Keratinocyte (primary cell): Measurements from ENCODE around the gene DIDO1. TPM values are rescaled to one million over a fixed set of nuclear protein-coding genes. Genes with fewer than 3 reads are reported as not detected.

ENCODE experiments used
- DNase-seq: peaks from one replicate; pipeline ENCODE4 v3.0.0-alpha.2; 2011; ENCODE audit warnings: low read depth, missing footprints, low spot score
- FAIRE-seq: peaks from 2 replicates; lab custom pipeline; 2011; peaks lifted over from hg19 to GRCh38; lab: Jason Lieb, UNC
- H2AFZ ChIP-seq: 2 replicates; pipeline ENCODE4 v1.6.0; 2012; ENCODE audit warnings: low read length, control low read depth, inconsistent platforms; ENCODE audit not compliant: control insufficient read depth
- H3K27ac ChIP-seq: 2 replicates; pipeline ENCODE4 v1.5.1; 2011; ENCODE audit warnings: low read length; ENCODE audit not compliant: control insufficient read depth, insufficient read depth
- H3K27me3 ChIP-seq: 3 replicates; pipeline ENCODE4 v1.6.0; 2011; ENCODE audit warnings: low read length; ENCODE audit not compliant: control insufficient read depth, insufficient read depth; ENCODE audit errors: extremely low read depth
- H3K36me3 ChIP-seq, 2 experiments: 2 replicates in 1 of 2; 3 replicates in 1 of 2; pipeline ENCODE4 v1.5.1; 2011; ENCODE audit warnings: low read length in 2 of 2, mild to moderate bottlenecking in 1 of 2; ENCODE audit not compliant: control insufficient read depth in 2 of 2, insufficient read depth in 2 of 2; ENCODE audit errors: extremely low read depth in 1 of 2
- H3K4me1 ChIP-seq: 3 replicates; pipeline ENCODE4 v1.5.1; 2011; ENCODE audit warnings: low read length; ENCODE audit not compliant: control insufficient read depth, insufficient read depth; ENCODE audit errors: extremely low read depth
- H3K4me2 ChIP-seq: 3 replicates; pipeline ENCODE4 v1.6.0; 2011; ENCODE audit warnings: low read depth, low read length; ENCODE audit not compliant: control insufficient read depth, insufficient read depth; ENCODE audit errors: extremely low read depth
- H3K4me3 ChIP-seq, 3 experiments: fragments of 200-600 bp in 1 of 3; sonication (generic) in 1 of 3; 2 replicates in 2 of 3; 3 replicates in 1 of 3; pipeline ENCODE4 v1.5.1; 2011 to 2016; ENCODE audit warnings: low read length in 3 of 3, mild to moderate bottlenecking in 3 of 3, control low read depth in 2 of 3, inconsistent platforms in 1 of 3, low read depth in 1 of 3, mixed read lengths in 1 of 3, mixed run types in 1 of 3, moderate library complexity in 1 of 3; ENCODE audit not compliant: control insufficient read depth in 2 of 3, insufficient read depth in 2 of 3; ENCODE audit errors: extremely low read depth in 1 of 3
- H3K79me2 ChIP-seq: 2 replicates; pipeline ENCODE4 v1.6.0; 2012; ENCODE audit warnings: low read length; ENCODE audit not compliant: control insufficient read depth, insufficient read depth
- H3K9ac ChIP-seq: 3 replicates; pipeline ENCODE4 v1.6.0; 2011; ENCODE audit warnings: low read length; ENCODE audit not compliant: control insufficient read depth, insufficient read depth; ENCODE audit errors: extremely low read depth
- H3K9me1 ChIP-seq: 3 replicates; pipeline ENCODE4 v1.6.0; 2011; ENCODE audit warnings: low read length; ENCODE audit not compliant: control insufficient read depth, insufficient read depth; ENCODE audit errors: extremely low read depth
- H3K9me3 ChIP-seq: 2 replicates; pipeline ENCODE4 v1.5.1; 2012; ENCODE audit warnings: low read depth, low read length; ENCODE audit not compliant: control insufficient read depth
- H4K20me1 ChIP-seq: 3 replicates; pipeline ENCODE4 v1.6.0; 2011; ENCODE audit warnings: low read length; ENCODE audit not compliant: control insufficient read depth, insufficient read depth; ENCODE audit errors: extremely low read depth
- EZH2 ChIP-seq: IDR thresholded peaks from one replicate; pipeline ENCODE4 v1.6.1; 2012; ENCODE audit warnings: inconsistent platforms, mild to moderate bottlenecking, low read length, moderate library complexity
- dilution Hi-C: fragments of 300-500 bp; cut with MboI; formaldehyde crosslinking; loops from one replicate; pipeline ENCODE4 v1.7.0; 2020; ENCODE audit warnings: low sequenced_read_pairs; ENCODE audit not compliant: extremely low pct_ligation_motif_present
- polyA plus RNA-seq, 5 experiments: library from polyadenylated mRNA; depleted of rRNA in 3 of 5; stranded (reverse) in 3 of 5; stranded (forward) in 1 of 5; unstranded in 1 of 5; fragments of >200 nt; gene quantifications; 1 replicate in 1 of 5; 2 replicates in 3 of 5; 3 replicates in 1 of 5; pipeline versions ENCODE4 v1.2.1 to v1.2.3, GENCODE V29; 2011 to 2012; ENCODE audit warnings: missing spikeins in 2 of 5, low read depth in 1 of 5, low replicate concordance in 1 of 5
- TF ChIP-seq, protein P1 (sequence below), 3 experiments: IDR thresholded peaks in 1 of 3; conservative IDR thresholded peaks in 1 of 3; optimal IDR thresholded peaks in 1 of 3; 2 replicates in 2 of 3; 3 replicates in 1 of 3; pipeline versions ENCODE3 to v1.5.1; 2011; ENCODE audit warnings: low read length in 3 of 3, mild to moderate bottlenecking in 3 of 3, moderate library complexity in 2 of 3, control low read depth in 1 of 3, inconsistent platforms in 1 of 3; ENCODE audit not compliant: insufficient read depth in 2 of 3; ENCODE audit errors: extremely low read depth in 1 of 3

DIDO1 gene
- polyA plus RNA-seq, 1 donor (not counting 4 experiments of a cell fraction or from before 2014, with no cell fraction given), result 14.2 TPM

DNA sequence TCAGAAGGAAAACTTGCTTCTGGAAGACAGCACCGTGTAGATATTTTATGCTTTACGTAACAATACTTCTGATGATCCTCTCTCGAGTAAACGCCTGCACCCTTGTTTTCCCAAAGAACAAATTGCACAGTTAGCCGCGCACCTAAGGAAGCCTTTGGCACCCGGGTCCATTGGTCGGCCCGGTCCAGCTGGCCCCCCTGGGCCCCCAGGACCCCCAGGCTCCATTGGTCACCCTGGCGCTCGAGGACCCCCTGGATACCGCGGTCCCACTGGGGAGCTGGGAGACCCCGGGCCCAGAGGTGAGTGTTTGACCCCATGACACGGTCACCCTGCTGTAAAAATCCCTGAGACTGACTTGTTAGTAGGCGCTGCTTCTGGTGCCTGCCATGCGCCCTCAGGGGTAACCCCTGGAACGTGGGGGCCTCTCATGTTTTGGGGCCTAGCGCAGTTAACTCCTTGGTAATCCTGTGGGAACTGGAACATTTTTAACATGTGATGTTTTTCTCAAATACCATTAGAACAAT lies 89.3 kb downstream of the DIDO1 start:
- dilution Hi-C loops, result no loop called here
- Histone ChIP-seq H3K4me2 (peak overlapping the region; percentile 88), H3K4me3 (peak overlapping the region; percentile 52 to 74 (median 68)), H3K9me1 (no peaks in the 10 kb centered on the region), H3K79me2 (no peaks in the 10 kb centered on the region), H3K9ac (peak overlapping the region; percentile 76), H3K27me3 (no peaks in the 10 kb centered on the region), H3K27ac (peak overlapping the region; percentile 48), H2AFZ (peak overlapping the region; percentile 89), H3K4me1 (peaks cover 31% of the 10 kb centered on the region), H4K20me1 (no peaks in the 10 kb centered on the region), H3K9me3 (no peaks in the 10 kb centered on the region), H3K36me3 (peaks cover 0 to 2% of the 10 kb centered on the region in 2 experiments)
- DNase-seq (no peak), FAIRE-seq (no peak)
- TF ChIP-seq, protein P1, sequence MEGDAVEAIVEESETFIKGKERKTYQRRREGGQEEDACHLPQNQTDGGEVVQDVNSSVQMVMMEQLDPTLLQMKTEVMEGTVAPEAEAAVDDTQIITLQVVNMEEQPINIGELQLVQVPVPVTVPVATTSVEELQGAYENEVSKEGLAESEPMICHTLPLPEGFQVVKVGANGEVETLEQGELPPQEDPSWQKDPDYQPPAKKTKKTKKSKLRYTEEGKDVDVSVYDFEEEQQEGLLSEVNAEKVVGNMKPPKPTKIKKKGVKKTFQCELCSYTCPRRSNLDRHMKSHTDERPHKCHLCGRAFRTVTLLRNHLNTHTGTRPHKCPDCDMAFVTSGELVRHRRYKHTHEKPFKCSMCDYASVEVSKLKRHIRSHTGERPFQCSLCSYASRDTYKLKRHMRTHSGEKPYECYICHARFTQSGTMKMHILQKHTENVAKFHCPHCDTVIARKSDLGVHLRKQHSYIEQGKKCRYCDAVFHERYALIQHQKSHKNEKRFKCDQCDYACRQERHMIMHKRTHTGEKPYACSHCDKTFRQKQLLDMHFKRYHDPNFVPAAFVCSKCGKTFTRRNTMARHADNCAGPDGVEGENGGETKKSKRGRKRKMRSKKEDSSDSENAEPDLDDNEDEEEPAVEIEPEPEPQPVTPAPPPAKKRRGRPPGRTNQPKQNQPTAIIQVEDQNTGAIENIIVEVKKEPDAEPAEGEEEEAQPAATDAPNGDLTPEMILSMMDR (optimal IDR thresholded peaks at IDR 0.05 in 1 of 3, IDR thresholded peaks at IDR 0.05 in 1 of 3, conservative IDR thresholded peaks at IDR 0.05 in 1 of 3; ENCODE audit: extremely low read depth in 1 of 3, insufficient read depth in 2 of 3, low read length in 3 of 3), result no peak

GRCh38 chr20:62835931-62836861 lies 90.1 kb downstream of the DIDO1 start:
- Histone ChIP-seq H3K36me3 (peaks cover 0 to 2% of the 10 kb centered on the region in 2 experiments), H2AFZ (peak overlapping the region; percentile 89), H3K4me2 (peak overlapping the region; percentile 88), H3K27me3 (no peaks in the 10 kb centered on the region), H4K20me1 (no peaks in the 10 kb centered on the region), H3K79me2 (no peaks in the 10 kb centered on the region), H3K9me3 (no peaks in the 10 kb centered on the region), H3K9ac (peak overlapping the region; percentile 76), H3K27ac (peak overlapping the region; percentile 48), H3K4me3 (peak overlapping the region; percentile 52 to 74 (median 68)), H3K9me1 (no peaks in the 10 kb centered on the region), H3K4me1 (peaks cover 40% of the 10 kb centered on the region)
- FAIRE-seq, result peak; percentile 75
- DNase-seq, result no peak
- TF ChIP-seq, protein P1 (optimal IDR thresholded peaks at IDR 0.05 in 1 of 3, IDR thresholded peaks at IDR 0.05 in 1 of 3, conservative IDR thresholded peaks at IDR 0.05 in 1 of 3; ENCODE audit: extremely low read depth in 1 of 3, insufficient read depth in 2 of 3, low read length in 3 of 3), result no peak
- TF ChIP-seq EZH2, result no peak
- dilution Hi-C loops, result no loop called here
